Urothelium cell line (cell line): Measurements from ENCODE around the gene WFIKKN2.
"Not testable (repeated sequence)": the region's sequence is repeated elsewhere in the genome, so short reads cannot be mapped to it uniquely, and the experiment has no call there.

ENCODE experiments used
- DNase-seq: peaks from one replicate; pipeline ENCODE4 v3.0.0; 2011; ENCODE audit warnings: low spot score, mixed read lengths
- FAIRE-seq: peaks from 2 replicates; lab custom pipeline; 2011; peaks lifted over from hg19 to GRCh38; lab: Jason Lieb, UNC

Gene WFIKKN2

GRCh38 chr17:50850640-50851039, 15.3 kb downstream of the WFIKKN2 start:
- FAIRE-seq (no peak), DNase-seq (no peak)

- FAIRE-seq (no peak), DNase-seq (no peak)
These were observed 17.7 kb downstream of the WFIKKN2 start for GRCh38 chr17:50853015-50853615.

GRCh38 chr17:50853781-50854180, 18.4 kb downstream of the WFIKKN2 start:
- no peak for DNase-seq
- no peak for FAIRE-seq

- FAIRE-seq (no peak), DNase-seq (no peak)
These were observed 20.4 kb downstream of the WFIKKN2 start for GRCh38 chr17:50855708-50856330.

GRCh38 chr17:50856431-50856830, 21.0 kb downstream of the WFIKKN2 start:
- no peak for FAIRE-seq
- DNase-seq = no peak

- no peak for FAIRE-seq
- no peak for DNase-seq
These were observed 23.3 kb downstream of the WFIKKN2 start for GRCh38 chr17:50858486-50859225.

- FAIRE-seq = not testable (repeated sequence)
These were observed 24.3 kb downstream of the WFIKKN2 start for GRCh38 chr17:50859727-50860126.

GRCh38 chr17:50861334-50861676, 25.9 kb downstream of the WFIKKN2 start:
- no peak for FAIRE-seq
- DNase-seq = no peak

More at GRCh38 chr17:50859727-50860126, 24.3 kb downstream of the WFIKKN2 start:
- not testable (repeated sequence) for DNase-seq

GRCh38 chr17:50861822-50862528, 26.6 kb downstream of the WFIKKN2 start:
- FAIRE-seq (no peak), DNase-seq (no peak)

GRCh38 chr17:50863221-50863843, 27.9 kb downstream of the WFIKKN2 start:
- DNase-seq (no peak), FAIRE-seq (no peak)

- no peak for FAIRE-seq
- no peak for DNase-seq
These were observed 28.5 kb downstream of the WFIKKN2 start for GRCh38 chr17:50863931-50864330.

GRCh38 chr17:50864747-50865059, 29.3 kb downstream of the WFIKKN2 start:
- no peak for DNase-seq
- no peak for FAIRE-seq

GRCh38 chr17:50865060-50865867, 29.9 kb downstream of the WFIKKN2 start:
- DNase-seq = peak; percentile 51
- FAIRE-seq = no peak

- no peak for FAIRE-seq
- DNase-seq = peak; percentile 23
These were observed 30.5 kb downstream of the WFIKKN2 start for GRCh38 chr17:50865868-50866260.

- peak; percentile 90 for FAIRE-seq
These were observed 31.0 kb downstream of the WFIKKN2 start, which contains the start of gene TOB1 for GRCh38 chr17:50866261-50866949. TSS of gene TOB1 (minus strand) at chr17:50866354. CDS start at chr17:50864017, 2,337 bp downstream.

GRCh38 chr17:50866950-50867362, 31.6 kb downstream of the WFIKKN2 start:
- DNase-seq (peak; percentile 44), FAIRE-seq (no peak)

More at GRCh38 chr17:50866261-50866949, 31.0 kb downstream of the WFIKKN2 start, which contains the start of gene TOB1:
- peak; percentile 99 for DNase-seq

GRCh38 chr17:50867363-50868139, 32.2 kb downstream of the WFIKKN2 start:
- DNase-seq (peak; percentile 95), FAIRE-seq (no peak)

GRCh38 chr17:50868140-50868438, 32.7 kb downstream of the WFIKKN2 start:
- DNase-seq = no peak
- no peak for FAIRE-seq

- DNase-seq = no peak
- no peak for FAIRE-seq
These were observed 33.2 kb downstream of the WFIKKN2 start for GRCh38 chr17:50868602-50869001.
